OCI-LY3 (cell line): ENCODE measurements around the gene ACP6.

Experiments
- CTCF ChIP-seq: fragments of 200-600, 300-600 bp; sonication (generic); IDR thresholded peaks from 2 replicates; pipeline ENCODE4 v1.5.1; 2014; ENCODE audit warnings: antibody characterized with exemption, low read length, low read depth
- EZH2phosphoT487 ChIP-seq: fragments of 200-600 bp; shearing (Covaris generic); IDR thresholded peaks from 2 replicates; pipeline ENCODE4 v1.6.1; 2018; ENCODE audit warnings: antibody characterized with exemption, mixed run types, low read depth

GRCh38 chr1:147647796-147648633 is 22.3 kb downstream of the ACP6 start:
- no peak for TF ChIP-seq CTCF
- TF ChIP-seq EZH2phosphoT487: no peak
